A549 (cell line): ENCODE results near the gene CCDC57. TPM values are rescaled to one million over a fixed set of nuclear protein-coding genes. Genes with fewer than 3 reads are reported as not detected.

Experiments
- ATAC-seq, 2 experiments: fragments of 200-7000 bp in 1 of 2; fragments of >200 bp in 1 of 2; cut with Nextera tagmentation in 1 of 2; cut with Tn5 transposase in 1 of 2; 3 replicates each; pipeline versions ENCODE4 v1.8.0 to v1.9.1; 2018 to 2020; ENCODE audit warnings: mild to moderate bottlenecking in 1 of 2, moderate library complexity in 1 of 2
- CTCF ChIA-PET: fragments of 300-600 bp; sonication (Branson Sonifier 250); formaldehyde crosslinking; extraction: SDS; loops from one replicate; lab custom pipeline; 2021; ENCODE audit warnings: antibody characterized with exemption, inconsistent platforms; lab: Yijun Ruan, JAX
- POLR2A ChIA-PET: fragments of 350-600 bp; formaldehyde crosslinking; extraction: SDS; loops from one replicate; lab custom pipeline; 2021; ENCODE audit warnings: antibody characterized with exemption, inconsistent platforms; lab: Yijun Ruan, JAX
- DNase-seq, 2 experiments: peaks; one replicate each; pipeline versions ENCODE4 v3.0.0 to v3.0.0-alpha.2; 2011 to 2016; ENCODE audit warnings: low read depth in 1 of 2, low spot score in 1 of 2
- FAIRE-seq: peaks from 2 replicates; lab custom pipeline; 2011; peaks lifted over from hg19 to GRCh38; lab: Jason Lieb, UNC
- H3K27ac ChIP-seq, 2 experiments: fragments of >200 bp; sonication (Bioruptor Twin); formaldehyde crosslinking; 3 replicates each; pipeline ENCODE4 v1.5.1; 2016 to 2017
- H3K4me1 ChIP-seq: fragments of >200 bp; sonication (Bioruptor Twin); formaldehyde crosslinking; 3 replicates; pipeline ENCODE4 v1.6.1; 2016
- H3K4me2 ChIP-seq: fragments of >200 bp; sonication (Bioruptor Twin); formaldehyde crosslinking; 3 replicates; pipeline ENCODE4 v1.6.1; 2016
- H3K4me3 ChIP-seq: fragments of >200 bp; sonication (Bioruptor Twin); formaldehyde crosslinking; 3 replicates; pipeline ENCODE4 v1.5.1; 2016
- H3K9me3 ChIP-seq: fragments of >200 bp; sonication (Bioruptor Twin); formaldehyde crosslinking; 3 replicates; pipeline ENCODE4 v1.6.1; 2016
- CBX8 ChIP-seq: fragments of 200-600 bp; sonication (generic); IDR thresholded peaks from 2 replicates; pipeline ENCODE4 v1.6.1; 2016
- CHD4 ChIP-seq: fragments of 200-600 bp; sonication (generic); IDR thresholded peaks from 2 replicates; pipeline ENCODE4 v1.6.1; 2016; ENCODE audit warnings: antibody characterized with exemption, mild to moderate bottlenecking, borderline replicate concordance
- EHF ChIP-seq: fragments of 250-450 bp; sonication (Bioruptor Pico); IDR thresholded peaks from 2 replicates; pipeline ENCODE4 v1.5.0; 2020; ENCODE audit warnings: mild to moderate bottlenecking
- ESRRA ChIP-seq: fragments of 150-350 bp; IDR thresholded peaks from 2 replicates; pipeline ENCODE4 v1.6.1; 2014; ENCODE audit warnings: mild to moderate bottlenecking, low read length, borderline replicate concordance
- FOSL2 ChIP-seq, 2 experiments: fragments of 450-650 bp in 1 of 2; fragments of >200 bp in 1 of 2; sonication (Bioruptor Twin) in 1 of 2; formaldehyde crosslinking; IDR thresholded peaks; 2 replicates each; pipeline versions ENCODE4 v1.5.0 to v1.6.1; 2016 to 2020; ENCODE audit warnings: mild to moderate bottlenecking in 1 of 2, moderate library complexity in 1 of 2
- HEYL ChIP-seq: fragments of 250-450 bp; sonication (Bioruptor Pico); IDR thresholded peaks from 2 replicates; pipeline ENCODE4 v1.8.0; 2021; ENCODE audit warnings: mild to moderate bottlenecking, moderate library complexity
- JUN ChIP-seq, 2 experiments: fragments of >200 bp; sonication (Bioruptor Twin); formaldehyde crosslinking; IDR thresholded peaks; 2 replicates in 1 of 2; 3 replicates in 1 of 2; pipeline ENCODE4 v1.6.1; 2016 to 2017
- KDM1A ChIP-seq: fragments of 200-600 bp; sonication (generic); IDR thresholded peaks from 2 replicates; pipeline ENCODE4 v1.6.1; 2016; ENCODE audit warnings: low read depth, mild to moderate bottlenecking
- KDM5A ChIP-seq: fragments of 200-600 bp; sonication (generic); IDR thresholded peaks from 2 replicates; pipeline ENCODE4 v1.6.1; 2016; ENCODE audit warnings: antibody characterized with exemption, mild to moderate bottlenecking
- MAFK ChIP-seq: fragments of 450-650 bp; IDR thresholded peaks from 2 replicates; pipeline ENCODE4 v1.6.1; 2014; ENCODE audit not compliant: partially characterized antibody
- NFE2L2 ChIP-seq: fragments of 150-350 bp; conservative IDR thresholded peaks from 2 replicates; pipeline ENCODE4 v1.6.1; 2014; ENCODE audit warnings: low read length
- NR3C1 ChIP-seq: fragments of >200 bp; sonication (Bioruptor Twin); formaldehyde crosslinking; IDR thresholded peaks from 3 replicates; pipeline ENCODE4 v1.6.1; 2017
- PBX3 ChIP-seq: IDR thresholded peaks from 2 replicates; pipeline ENCODE4 v1.6.1; 2012
- POLR2AphosphoS2 ChIP-seq: conservative IDR thresholded peaks from 2 replicates; pipeline ENCODE4 v1.6.1; 2012; ENCODE audit warnings: low read length, improper control_type of control experiment, inconsistent platforms
- RNF2 ChIP-seq: fragments of 200-600 bp; sonication (generic); IDR thresholded peaks from 2 replicates; pipeline ENCODE4 v1.6.1; 2016; ENCODE audit warnings: low read depth, mild to moderate bottlenecking, antibody characterized with exemption, moderate library complexity, borderline replicate concordance
- ZFP36 ChIP-seq: fragments of 450-650 bp; IDR thresholded peaks from 2 replicates; pipeline ENCODE4 v1.6.1; 2014; ENCODE audit warnings: borderline replicate concordance; ENCODE audit not compliant: partially characterized antibody
- ZNF302 ChIP-seq: fragments of 250-450 bp; sonication (Bioruptor Pico); IDR thresholded peaks from 2 replicates; pipeline ENCODE4 v1.9.0; 2021; ENCODE audit warnings: inconsistent platforms, mild to moderate bottlenecking, moderate library complexity
- ZSCAN20 ChIP-seq: fragments of 250-450 bp; sonication (Bioruptor Pico); IDR thresholded peaks from 2 replicates; pipeline ENCODE4 v1.8.0; 2022; ENCODE audit warnings: mild to moderate bottlenecking, moderate library complexity
- WGBS: methylation state at CpG from one replicate; pipeline ENCODE4 v1.1.6; 2017; ENCODE audit errors: missing lambda C conversion rate; 5-methylcytosine and 5-hydroxymethylcytosine counted together
- polyA plus RNA-seq, 4 experiments: library from polyadenylated mRNA; depleted of rRNA in 3 of 4; stranded (reverse); fragments of >200 nt; fragmentation: RNase III in 1 of 4; extraction: RNeasy Plus Mini Kit Qiagen cat#74134 plus additional on column Dnase treatment in 1 of 4; gene quantifications; 2 replicates in 3 of 4; 3 replicates in 1 of 4; pipeline ENCODE4 v1.2.3, GENCODE V29; 2011 to 2017
- TF ChIP-seq, protein P1 (sequence below): fragments of 200-600 bp; sonication (generic); IDR thresholded peaks from 2 replicates; pipeline ENCODE4 v1.6.1; 2016; ENCODE audit warnings: antibody characterized with exemption, mild to moderate bottlenecking, moderate library complexity

CCDC57 gene
- polyA plus RNA-seq, 2 of the 4 experiments (the other 2 are of a cell fraction): 18.2 to 18.5 TPM

- 84% methylated on average over 5 of the region's 5 CpGs for WGBS
- DNase-seq (no peak), FAIRE-seq (no peak), ATAC-seq (no peak)
- Histone ChIP-seq H3K27ac (no peak overlapping the region), H3K4me1 (0 out of 3 replicates have a peak, but pooled peaks cover 6% of the 10 kb centered on the region), H3K9me3 (no peaks in the 10 kb centered on the region), H3K4me2 (no peak overlapping the region), H3K4me3 (no peak overlapping the region)
- TF ChIP-seq JUN (IDR thresholded peaks at IDR 0.05): no peak
- TF ChIP-seq KDM5A: no peak
- no peak for TF ChIP-seq HEYL (CRISPR knock-in tag)
- peak; percentile 66 for TF ChIP-seq POLR2AphosphoS2
- TF ChIP-seq FOSL2 (IDR thresholded peaks at IDR 0.05): no peak
- TF ChIP-seq FOSL2 (CRISPR knock-in tag; IDR thresholded peaks at IDR 0.05): peak; percentile 19; the same call in 1 of the 2 replicates
- TF ChIP-seq CBX8: no peak
- TF ChIP-seq ZSCAN20 (CRISPR knock-in tag): no peak
- TF ChIP-seq ZFP36: no peak
- CTCF ChIA-PET: interaction anchor here (1.2 to 6.9 kb wide), 4 partner anchors 15 to 52 kb away, joined by 3 to 49 read pairs (median 4); no protein-coding TSS in a partner anchor
- POLR2A ChIA-PET: interaction anchor here (1.0 kb wide), 1 partner anchor 9 kb away, joined by 4 read pairs; no protein-coding TSS in a partner anchor
Observed at GRCh38 chr17:82258555-82258954, 45.9 kb upstream of the CCDC57 start.

GRCh38 chr17:82257473-82257872 is 44.8 kb upstream of the CCDC57 start:
- H3K27ac ChIP-seq: no peak overlapping the region
- H3K4me1 ChIP-seq: 0 out of 3 replicates have a peak, but pooled peaks cover 6% of the 10 kb centered on the region
- TF ChIP-seq HEYL (CRISPR knock-in tag): no peak
- TF ChIP-seq ESRRA: no peak
- TF ChIP-seq NR3C1: no peak
- TF ChIP-seq, protein P1, sequence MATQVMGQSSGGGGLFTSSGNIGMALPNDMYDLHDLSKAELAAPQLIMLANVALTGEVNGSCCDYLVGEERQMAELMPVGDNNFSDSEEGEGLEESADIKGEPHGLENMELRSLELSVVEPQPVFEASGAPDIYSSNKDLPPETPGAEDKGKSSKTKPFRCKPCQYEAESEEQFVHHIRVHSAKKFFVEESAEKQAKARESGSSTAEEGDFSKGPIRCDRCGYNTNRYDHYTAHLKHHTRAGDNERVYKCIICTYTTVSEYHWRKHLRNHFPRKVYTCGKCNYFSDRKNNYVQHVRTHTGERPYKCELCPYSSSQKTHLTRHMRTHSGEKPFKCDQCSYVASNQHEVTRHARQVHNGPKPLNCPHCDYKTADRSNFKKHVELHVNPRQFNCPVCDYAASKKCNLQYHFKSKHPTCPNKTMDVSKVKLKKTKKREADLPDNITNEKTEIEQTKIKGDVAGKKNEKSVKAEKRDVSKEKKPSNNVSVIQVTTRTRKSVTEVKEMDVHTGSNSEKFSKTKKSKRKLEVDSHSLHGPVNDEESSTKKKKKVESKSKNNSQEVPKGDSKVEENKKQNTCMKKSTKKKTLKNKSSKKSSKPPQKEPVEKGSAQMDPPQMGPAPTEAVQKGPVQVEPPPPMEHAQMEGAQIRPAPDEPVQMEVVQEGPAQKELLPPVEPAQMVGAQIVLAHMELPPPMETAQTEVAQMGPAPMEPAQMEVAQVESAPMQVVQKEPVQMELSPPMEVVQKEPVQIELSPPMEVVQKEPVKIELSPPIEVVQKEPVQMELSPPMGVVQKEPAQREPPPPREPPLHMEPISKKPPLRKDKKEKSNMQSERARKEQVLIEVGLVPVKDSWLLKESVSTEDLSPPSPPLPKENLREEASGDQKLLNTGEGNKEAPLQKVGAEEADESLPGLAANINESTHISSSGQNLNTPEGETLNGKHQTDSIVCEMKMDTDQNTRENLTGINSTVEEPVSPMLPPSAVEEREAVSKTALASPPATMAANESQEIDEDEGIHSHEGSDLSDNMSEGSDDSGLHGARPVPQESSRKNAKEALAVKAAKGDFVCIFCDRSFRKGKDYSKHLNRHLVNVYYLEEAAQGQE: no peak
- TF ChIP-seq CBX8: no peak
- TF ChIP-seq RNF2: no peak
- no peak for TF ChIP-seq EHF (CRISPR knock-in tag)
- TF ChIP-seq PBX3: peak; percentile 90
- no peak for TF ChIP-seq NFE2L2
- TF ChIP-seq KDM1A: no peak
- no peak for TF ChIP-seq JUN (IDR thresholded peaks at IDR 0.05)
- TF ChIP-seq MAFK: no peak
- peak; percentile 70; the same call in 1 of the 2 replicates for TF ChIP-seq POLR2AphosphoS2
- TF ChIP-seq ZNF302: no peak
- no peak for TF ChIP-seq CHD4
- FAIRE-seq (no peak), ATAC-seq (peak; percentile 76 to 91), DNase-seq (peak in 1 of 2 experiments; percentile 74)
- no peak overlapping the region for H3K4me3 ChIP-seq
- WGBS: 68% methylated on average over 10 of the region's 10 CpGs
- no peaks in the 10 kb centered on the region for H3K9me3 ChIP-seq
- ChIA-PET POLR2A (interaction anchor here (1.0 to 1.2 kb wide), 2 partner anchors 11 to 40 kb away, joined by 3 to 4 read pairs; no protein-coding TSS in a partner anchor), CTCF (interaction anchor here (1.1 to 6.9 kb wide), 4 partner anchors 14 to 51 kb away, joined by 3 to 49 read pairs (median 4); no protein-coding TSS in a partner anchor)
- H3K4me2 ChIP-seq: no peak overlapping the region
